Breast epithelium (tissue), 4 donors: ENCODE results near the gene MXRA8. TPM values are rescaled to one million over a fixed set of nuclear protein-coding genes. Genes with fewer than 3 reads are reported as not detected.

Experiments used
- DNase-seq, 2 donors: peaks; one replicate each; pipeline ENCODE4 v3.0.0-alpha.2; 2019; ENCODE audit warnings: low spot score in 2 of 2
- H3K27ac ChIP-seq, 2 donors: fragments of 200-600 bp; sonication (generic) in 1 of 2; one replicate each; pipeline ENCODE4 v1.5.1; 2016 to 2019; ENCODE audit warnings: mild to moderate bottlenecking in 1 of 2
- H3K27me3 ChIP-seq, 2 donors: fragments of 200-600 bp; sonication (generic) in 1 of 2; one replicate each; pipeline versions ENCODE4 v1.5.1 to v1.6.0; 2017 to 2019; ENCODE audit warnings: control low read depth in 1 of 2, mild to moderate bottlenecking in 1 of 2
- H3K36me3 ChIP-seq: fragments of 200-600 bp; one replicate; pipeline ENCODE4 v1.5.1; 2019
- H3K4me1 ChIP-seq, 2 donors: fragments of 200-600 bp; sonication (generic); one replicate each; pipeline ENCODE4 v1.5.1; 2016 to 2019; ENCODE audit warnings: control low read depth in 1 of 2
- H3K4me3 ChIP-seq, 3 donors: fragments of 200-600 bp; sonication (generic); 1 replicate in 2 of 3; 2 replicates in 1 of 3; pipeline ENCODE4 v1.5.1; 2016 to 2019; ENCODE audit warnings: mild to moderate bottlenecking in 3 of 3, moderate library complexity in 2 of 3
- H3K9me3 ChIP-seq, 2 donors: fragments of 200-600 bp; sonication (generic) in 1 of 2; one replicate each; pipeline ENCODE4 v1.5.1; 2016 to 2019; ENCODE audit warnings: control low read depth in 1 of 2
- POLR2A ChIP-seq: fragments of 450-650 bp; IDR thresholded peaks from one replicate; pipeline ENCODE4 v1.6.1; 2016; ENCODE audit warnings: antibody characterized with exemption, mild to moderate bottlenecking, moderate library complexity
- POLR2AphosphoS5 ChIP-seq, 3 donors: sonication (generic); formaldehyde crosslinking; IDR thresholded peaks; one replicate each; pipeline ENCODE4 v1.6.1; 2017; ENCODE audit warnings: antibody characterized with exemption in 3 of 3
- intact Hi-C: fragments of 100-400 bp; cut with DNase I; formaldehyde crosslinking; loops from one replicate; pipeline ENCODE4 v1.15.1; 2023; ENCODE audit warnings: low total_unique reads
- total RNA-seq, 3 donors: library from RNA; depleted of rRNA; stranded (reverse); fragments of >200 nt; gene quantifications; one replicate each; pipeline ENCODE4 v1.1.0, GENCODE V29; 2016
- TF ChIP-seq, protein P1 (sequence below), 3 donors: fragments of 450-650 bp; IDR thresholded peaks; one replicate each; pipeline ENCODE4 v1.5.1; 2016 to 2017; ENCODE audit warnings: antibody characterized with exemption in 3 of 3, mild to moderate bottlenecking in 3 of 3, moderate library complexity in 3 of 3

The MXRA8 gene
- total RNA-seq, 3 donors from 2014 or later: 93.4 to 308 (median 99.8) TPM

DNA sequence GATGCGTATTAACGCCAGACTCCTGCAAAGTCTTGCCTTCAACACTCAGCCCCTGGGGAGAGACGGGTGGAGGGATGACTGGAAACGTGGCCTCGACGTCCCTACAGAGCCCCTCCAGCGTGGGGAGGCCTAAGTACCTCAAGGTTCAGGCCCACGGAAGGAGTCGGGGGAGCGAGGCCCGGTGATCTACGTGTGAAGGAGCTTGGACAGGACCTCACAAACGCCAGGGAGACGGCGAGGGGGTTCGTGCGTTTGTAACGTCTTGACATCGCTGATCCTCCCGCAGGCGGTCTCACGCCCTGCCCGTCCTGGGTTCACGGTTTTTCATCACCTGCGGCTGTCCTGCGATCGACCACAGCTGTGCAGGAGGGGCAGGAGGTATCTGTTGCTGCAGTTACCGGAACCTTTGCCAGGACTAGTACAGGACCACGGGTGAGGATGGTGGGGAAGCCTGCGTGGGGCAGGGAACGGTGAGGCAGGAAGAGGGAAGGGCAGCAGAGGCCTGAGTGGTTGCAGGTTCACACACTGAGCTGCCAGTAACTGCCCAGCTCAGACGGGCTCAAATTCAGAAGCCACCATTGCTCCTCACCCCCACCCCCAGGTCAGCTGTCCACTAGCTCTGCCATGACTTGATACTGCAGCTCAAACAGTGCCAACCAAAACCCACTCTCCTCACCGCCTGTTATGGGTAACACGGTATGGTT lies 41.7 kb upstream of the MXRA8 start:
- Histone ChIP-seq H3K9me3 (no peaks in the 10 kb centered on the region), H3K36me3 (peaks cover 8% of the 10 kb centered on the region), H3K4me3 (peak overlapping the region; percentile 94 to 100 (median 99)), H3K27me3 (no peaks in the 10 kb centered on the region), H3K27ac (peak overlapping the region; percentile 82 to 88), H3K4me1 (peaks cover 0 to 18% of the 10 kb centered on the region in 2 donors)
- DNase-seq: no peak
- TF ChIP-seq POLR2AphosphoS5 (IDR thresholded peaks at IDR 0.05) (no peak), POLR2A (no peak)
- TF ChIP-seq, protein P1, sequence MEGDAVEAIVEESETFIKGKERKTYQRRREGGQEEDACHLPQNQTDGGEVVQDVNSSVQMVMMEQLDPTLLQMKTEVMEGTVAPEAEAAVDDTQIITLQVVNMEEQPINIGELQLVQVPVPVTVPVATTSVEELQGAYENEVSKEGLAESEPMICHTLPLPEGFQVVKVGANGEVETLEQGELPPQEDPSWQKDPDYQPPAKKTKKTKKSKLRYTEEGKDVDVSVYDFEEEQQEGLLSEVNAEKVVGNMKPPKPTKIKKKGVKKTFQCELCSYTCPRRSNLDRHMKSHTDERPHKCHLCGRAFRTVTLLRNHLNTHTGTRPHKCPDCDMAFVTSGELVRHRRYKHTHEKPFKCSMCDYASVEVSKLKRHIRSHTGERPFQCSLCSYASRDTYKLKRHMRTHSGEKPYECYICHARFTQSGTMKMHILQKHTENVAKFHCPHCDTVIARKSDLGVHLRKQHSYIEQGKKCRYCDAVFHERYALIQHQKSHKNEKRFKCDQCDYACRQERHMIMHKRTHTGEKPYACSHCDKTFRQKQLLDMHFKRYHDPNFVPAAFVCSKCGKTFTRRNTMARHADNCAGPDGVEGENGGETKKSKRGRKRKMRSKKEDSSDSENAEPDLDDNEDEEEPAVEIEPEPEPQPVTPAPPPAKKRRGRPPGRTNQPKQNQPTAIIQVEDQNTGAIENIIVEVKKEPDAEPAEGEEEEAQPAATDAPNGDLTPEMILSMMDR (IDR thresholded peaks at IDR 0.05): no peak
- intact Hi-C loops: no loop called here

DNA sequence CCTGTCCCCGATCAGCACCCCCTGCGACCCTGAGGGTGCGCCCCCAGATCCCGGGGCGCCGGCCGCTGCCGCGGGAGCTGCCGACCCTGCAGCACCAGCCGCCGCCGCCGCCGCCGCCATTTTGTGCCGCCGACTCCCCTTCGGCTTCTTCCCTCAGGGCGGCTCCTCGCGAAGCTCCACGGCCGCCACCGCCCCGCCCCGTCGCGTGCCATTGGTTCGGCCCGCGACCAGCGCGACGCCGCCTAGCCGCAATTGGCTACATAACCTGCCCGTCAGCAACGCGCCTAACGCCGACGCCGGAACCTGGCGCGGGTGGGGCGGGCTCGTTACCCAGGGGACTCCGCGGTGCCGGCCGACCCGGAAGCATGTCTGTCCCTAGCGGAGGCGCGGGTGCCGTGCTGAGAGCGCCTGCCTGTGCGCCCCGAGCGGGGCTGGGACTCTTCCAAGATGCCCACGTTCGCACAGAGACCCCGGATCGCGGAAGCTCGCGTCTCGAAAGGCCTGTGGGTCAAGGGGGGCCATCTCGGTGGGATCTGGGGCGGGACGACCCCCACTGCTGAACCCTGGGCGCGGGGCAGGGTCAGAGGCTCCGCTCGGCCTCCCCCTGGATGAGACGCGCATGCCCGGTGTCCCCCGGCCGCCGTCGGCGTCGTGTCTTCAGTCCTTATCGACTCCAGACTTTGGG lies 41.0 kb upstream of the MXRA8 start, which contains the start of gene CCNL2:
Gene CCNL2 (minus strand): TSS at position 149 of the 685 bp plus-strand sequence. CDS start 29 bp downstream, at position 120.
- Histone ChIP-seq H3K27ac (peak within 1 kb of the TSS; percentile 82 to 88), H3K27me3 (no peaks in the 10 kb centered on the region), H3K36me3 (peaks cover 10% of the 10 kb centered on the region), H3K4me3 (peak within 1 kb of the TSS; percentile 94 to 100 (median 99)), H3K4me1 (peaks cover 0 to 18% of the 10 kb centered on the region in 2 donors), H3K9me3 (no peaks in the 10 kb centered on the region)
- peak; percentile 97 to 99 for DNase-seq
- TF ChIP-seq POLR2AphosphoS5 (IDR thresholded peaks at IDR 0.05) (peak; percentile 76 to 94 (median 88)), POLR2A (no peak)
- TF ChIP-seq, protein P1 (IDR thresholded peaks at IDR 0.05): peak; percentile 77 to 85 (median 84)
- intact Hi-C loops: no loop called here

DNA sequence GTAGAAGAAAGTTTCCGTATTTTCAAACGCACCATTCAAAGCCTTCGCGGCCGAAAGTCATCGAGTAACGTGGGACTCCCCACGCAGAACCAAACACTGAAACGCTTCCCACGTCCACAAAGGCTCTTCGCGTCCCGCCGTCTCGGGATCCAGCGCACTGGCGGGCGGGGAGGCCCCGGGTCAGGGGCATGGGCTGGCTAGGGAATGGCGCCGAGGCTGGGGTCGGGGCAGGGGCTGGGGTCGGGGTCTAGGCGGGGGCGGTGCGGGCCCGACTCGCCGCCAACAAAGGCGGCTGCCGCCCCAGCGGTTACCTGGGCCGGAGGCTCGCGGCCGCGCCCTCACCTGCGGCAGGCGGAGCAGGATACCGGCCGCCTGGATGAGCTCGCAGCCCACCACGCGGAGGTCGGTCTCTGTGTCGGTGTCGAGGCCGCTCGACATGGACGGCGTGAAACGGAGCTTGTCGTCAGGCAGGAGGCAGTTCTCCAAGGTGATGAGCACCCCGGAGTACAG lies 40.4 kb upstream of the MXRA8 start:
- Histone ChIP-seq H3K27ac (peak overlapping the region; percentile 82 to 88), H3K36me3 (peaks cover 10% of the 10 kb centered on the region)
- intact Hi-C loops: no loop called here

DNA sequence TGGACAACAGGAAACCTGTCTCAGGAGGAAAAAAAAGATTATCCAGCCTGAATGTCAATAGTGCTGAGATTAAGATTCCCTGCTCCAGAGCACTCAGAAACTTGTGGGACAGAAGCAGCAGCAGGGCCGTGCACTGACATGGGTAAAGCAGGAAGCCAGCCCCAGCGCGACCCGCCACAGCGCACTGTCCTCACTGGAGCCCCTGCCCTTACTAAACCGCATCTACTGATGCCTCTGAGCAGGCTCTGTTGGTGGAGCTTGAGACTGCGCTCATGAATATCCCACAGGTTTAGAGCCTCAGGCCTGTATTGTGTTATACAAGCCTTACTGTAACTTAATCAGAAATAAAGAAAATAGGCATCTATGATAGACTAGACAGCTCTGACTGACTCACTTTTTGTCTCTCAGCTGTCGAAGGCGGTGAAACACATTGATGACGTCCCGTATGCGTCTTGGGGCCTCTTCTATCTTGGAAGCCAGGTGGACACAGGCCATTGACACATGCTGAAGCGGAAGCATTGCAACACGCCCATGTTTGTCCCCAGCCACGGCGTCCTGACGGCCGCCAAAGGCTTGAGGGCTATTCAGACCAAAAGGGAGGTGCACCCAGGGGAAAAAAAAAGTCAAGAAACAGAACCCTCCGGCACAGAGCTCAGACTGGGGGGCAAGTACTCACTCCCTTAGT lies 39.6 kb upstream of the MXRA8 start:
- peak overlapping the region in 1 of 2 donors; percentile 82 for H3K27ac ChIP-seq
- no peak for DNase-seq
- intact Hi-C loops: no loop called here
- TF ChIP-seq, protein P1 (IDR thresholded peaks at IDR 0.05): no peak
- TF ChIP-seq POLR2A: no peak
- TF ChIP-seq POLR2AphosphoS5 (IDR thresholded peaks at IDR 0.05): no peak
- H3K4me3 ChIP-seq: peak overlapping the region; percentile 94 to 100 (median 99)
- H3K27me3 ChIP-seq: no peaks in the 10 kb centered on the region
- peaks cover 10% of the 10 kb centered on the region for H3K36me3 ChIP-seq
- H3K9me3 ChIP-seq: no peaks in the 10 kb centered on the region
- peaks cover 0 to 18% of the 10 kb centered on the region in 2 donors for H3K4me1 ChIP-seq

More for the DNA sequence above, 40.4 kb upstream of the MXRA8 start:
- H3K4me3 ChIP-seq: peak overlapping the region; percentile 94 to 100 (median 99)
- DNase-seq: no peak
- H3K9me3 ChIP-seq: no peaks in the 10 kb centered on the region
- TF ChIP-seq POLR2A (no peak), POLR2AphosphoS5 (IDR thresholded peaks at IDR 0.05) (no peak)
- TF ChIP-seq, protein P1 (IDR thresholded peaks at IDR 0.05): no peak
- peaks cover 0 to 18% of the 10 kb centered on the region in 2 donors for H3K4me1 ChIP-seq
- H3K27me3 ChIP-seq: no peaks in the 10 kb centered on the region
